Activated naive CD4-positive, alpha-beta T cell treated with anti-CD3 and anti-CD28 coated beads, Interleukin-2, amount 10 ng/mL, durations not matched to agents 5 hours and 36 hours (primary cell): Measurements from ENCODE around the gene TMEM203. TPM values are rescaled to one million over a fixed set of nuclear protein-coding genes. Genes with fewer than 3 reads are reported as not detected.

ENCODE experiments used
- microRNA-seq: library from miRNA; unstranded; fragments of <30 nt; microRNA quantifications from one replicate; pipeline ENCODE4 v1.2.0, GENCODE V29; 2022; ENCODE audit warnings: borderline microRNAs expressed, borderline replicate concordance
- total RNA-seq, 2 experiments: library from RNA; stranded (reverse); gene quantifications; one replicate each; pipeline ENCODE4 v1.2.3, GENCODE V29; 2021

TMEM203 gene
- total RNA-seq, 2 experiments from 2014 or later, result 27.6 to 29.7 TPM

Small RNA genes within 50 kb of the gene (microRNA-seq; reads per million reads assigned to microRNA genes)
- gene MIR3621, result not detected

Other genes with a start within 250 kb of the TMEM203 start
- 10 to 100 TPM; 13.2 to 17.8 TPM for gene PTGDS, start 228.1 kb downstream of the TMEM203 start, total RNA-seq
- gene LCNL1, start 222.7 kb downstream of the TMEM203 start, total RNA-seq, result under 1 TPM; 0.58 to 0.60 TPM
- 10 to 100 TPM; 69.6 to 74.6 TPM for gene PAXX, start 213.2 kb downstream of the TMEM203 start, total RNA-seq
- 1 to 10 TPM; 4.5 to 4.6 TPM for gene CLIC3, start 209.1 kb downstream of the TMEM203 start, total RNA-seq
- 10 to 100 TPM; 41.1 to 42.6 TPM for gene ABCA2, start 177.4 kb downstream of the TMEM203 start, total RNA-seq
- gene FUT7, start 173.6 kb downstream of the TMEM203 start, total RNA-seq, result 1 to 10 TPM; 1.7 to 2.4 TPM
- gene NPDC1, start 159.5 kb downstream of the TMEM203 start, total RNA-seq, result 10 to 100 TPM; 79.2 to 82.7 TPM
- under 1 TPM; 0.25 to 0.36 TPM for gene ENTPD2, start 151.6 kb downstream of the TMEM203 start, total RNA-seq
- gene SAPCD2, start 135.1 kb downstream of the TMEM203 start, total RNA-seq, result 10 to 100 TPM; 24.5 to 25.2 TPM
- gene UAP1L1, start 128.1 kb downstream of the TMEM203 start, total RNA-seq, result 10 to 100 TPM; 38.3 to 40.2 TPM
- gene MAN1B1, start 118.7 kb downstream of the TMEM203 start, total RNA-seq, result 10 to 100 TPM; 56.7 to 57.8 TPM
- 100 to 1,000 TPM; 276 to 289 TPM for gene DPP7, start 90.9 kb downstream of the TMEM203 start, total RNA-seq
- not detected for gene GRIN1, start 66.5 kb downstream of the TMEM203 start, total RNA-seq
- gene LRRC26, start 35.6 kb downstream of the TMEM203 start, total RNA-seq, result not detected
- gene TMEM210, start 33.6 kb downstream of the TMEM203 start, total RNA-seq, result not detected
- 10 to 100 TPM; 62.9 to 65.5 TPM for gene ANAPC2, start 17.1 kb downstream of the TMEM203 start, total RNA-seq
- 10 to 100 TPM; 67.9 to 68.4 TPM for gene SSNA1, start 17.0 kb downstream of the TMEM203 start, total RNA-seq
- 1 to 10 TPM; 9.2 to 9.7 TPM for gene TPRN, start 4.9 kb downstream of the TMEM203 start, total RNA-seq
- 10 to 100 TPM; 25.2 to 30.8 TPM for gene NDOR1, start 52 bp upstream of the TMEM203 start, total RNA-seq
- 1 to 10 TPM; 5.0 TPM for gene RNF208, start 16.6 kb upstream of the TMEM203 start, total RNA-seq
- under 1 TPM; 0.36 to 0.40 TPM for gene CYSRT1, start 19.5 kb upstream of the TMEM203 start, total RNA-seq
- gene RNF224, start 21.9 kb upstream of the TMEM203 start, total RNA-seq, result not detected
- gene SLC34A3, start 25.3 kb upstream of the TMEM203 start, total RNA-seq, result not detected
- gene TUBB4B, start 35.6 kb upstream of the TMEM203 start, total RNA-seq, result 100 to 1,000 TPM; 242 to 246 TPM
- gene STPG3, start 45.6 kb upstream of the TMEM203 start, total RNA-seq, result not detected
- 10 to 100 TPM; 52.9 to 54.9 TPM for gene NELFB, start 49.7 kb upstream of the TMEM203 start, total RNA-seq
- gene TOR4A, start 72.1 kb upstream of the TMEM203 start, total RNA-seq, result 1 to 10 TPM; 8.6 to 8.8 TPM
- 1 to 10 TPM in 1 of 2 experiments, under 1 TPM in 1; 0.86 to 1.1 TPM for gene NRARP, start 96.6 kb upstream of the TMEM203 start, total RNA-seq
- 10 to 100 TPM; 20.4 to 21.4 TPM for gene EXD3, start 217.5 kb upstream of the TMEM203 start, total RNA-seq
- gene NOXA1, start 217.7 kb upstream of the TMEM203 start, total RNA-seq, result 1 to 10 TPM; 1.0 to 1.2 TPM
- not detected for gene ENTPD8, start 235.7 kb upstream of the TMEM203 start, total RNA-seq